ENCODE results near the gene CITED2.

DNA sequence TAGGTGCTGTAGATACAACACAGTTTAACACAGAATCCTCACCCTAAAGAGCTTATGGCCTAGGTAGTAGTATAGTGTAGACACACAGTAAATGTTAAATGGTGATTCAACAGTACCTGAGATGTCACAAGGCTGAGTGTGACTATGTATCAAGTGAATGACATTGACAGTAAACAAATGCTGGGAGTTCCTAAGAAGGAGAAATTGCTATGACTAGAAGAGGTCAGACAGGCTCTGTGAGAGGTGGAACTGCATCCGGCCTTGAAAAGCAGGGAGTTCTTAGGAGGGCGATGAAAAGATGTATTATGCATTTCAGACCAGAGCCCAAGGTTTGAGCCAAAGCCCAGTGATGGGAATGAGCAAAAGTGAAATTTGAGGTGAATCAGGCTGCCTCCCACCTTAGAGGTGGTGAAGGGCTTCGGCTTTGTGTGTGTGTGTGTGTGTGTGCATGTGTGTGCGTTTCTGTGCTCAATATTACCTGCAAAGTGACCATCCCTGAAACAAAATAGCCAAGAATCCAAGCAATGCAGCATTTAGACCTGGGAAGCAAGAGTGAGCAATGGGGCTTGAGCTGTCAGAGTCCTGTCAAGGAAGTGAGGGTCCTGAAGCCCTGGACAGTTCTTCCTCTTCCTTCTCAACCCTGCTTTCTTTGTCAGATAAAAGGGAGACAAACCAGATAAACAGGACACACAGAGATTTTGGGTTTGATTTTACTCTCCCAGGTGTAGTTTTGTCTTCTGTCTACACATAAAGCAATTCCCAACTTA, 32.3 kb upstream of the CITED2 start:
- TF ChIP-seq EP300 (IDR thresholded peaks at IDR 0.05), result no peak
- TF ChIP-seq CTCF (IDR thresholded peaks at IDR 0.05), result no peak
- no peak for TF ChIP-seq POLR2A (IDR thresholded peaks at IDR 0.05)
- TF ChIP-seq POLR2AphosphoS5 (IDR thresholded peaks at IDR 0.05), result no peak
